SJCRH30 (cell line): ENCODE measurements around the gene LMNB1. TPM values are rescaled to one million over a fixed set of nuclear protein-coding genes. Genes with fewer than 3 reads are reported as not detected.

Experiments
- DNase-seq, 2 experiments: peaks; one replicate each; pipeline ENCODE4 v3.0.0-alpha.2; 2015 to 2020
- H3K27ac ChIP-seq: fragments of 250-450 bp; sonication (Bioruptor Pico); 2 replicates; pipeline ENCODE4 v1.5.1; 2020; ENCODE audit warnings: mild to moderate bottlenecking, moderate library complexity
- H3K27me3 ChIP-seq: fragments of 250-450 bp; sonication (Bioruptor Pico); 2 replicates; pipeline ENCODE4 v1.5.1; 2020; ENCODE audit warnings: mild to moderate bottlenecking, moderate library complexity
- H3K36me3 ChIP-seq: fragments of 250-450 bp; sonication (Bioruptor Pico); 2 replicates; pipeline ENCODE4 v1.5.1; 2020; ENCODE audit warnings: mild to moderate bottlenecking, moderate library complexity
- H3K4me1 ChIP-seq: fragments of 250-450 bp; sonication (Bioruptor Pico); 2 replicates; pipeline ENCODE4 v1.5.1; 2020; ENCODE audit warnings: mild to moderate bottlenecking, moderate library complexity
- H3K4me3 ChIP-seq: fragments of 250-450 bp; sonication (Bioruptor Pico); 2 replicates; pipeline ENCODE4 v1.5.1; 2020; ENCODE audit warnings: mild to moderate bottlenecking, moderate library complexity
- H3K9me3 ChIP-seq: fragments of 250-450 bp; sonication (Bioruptor Pico); replicated peaks from 2 replicates; pipeline ENCODE4 v1.5.1; 2020; ENCODE audit warnings: mild to moderate bottlenecking, moderate library complexity
- total RNA-seq: library from RNA; depleted of rRNA; stranded (reverse); fragments of >200 nt; shearing (Covaris generic); gene quantifications from 2 replicates; pipeline ENCODE4 v1.2.3, GENCODE V29; 2014

Gene LMNB1
- total RNA-seq, 1 experiment from 2014 or later, result 259 TPM

DNA sequence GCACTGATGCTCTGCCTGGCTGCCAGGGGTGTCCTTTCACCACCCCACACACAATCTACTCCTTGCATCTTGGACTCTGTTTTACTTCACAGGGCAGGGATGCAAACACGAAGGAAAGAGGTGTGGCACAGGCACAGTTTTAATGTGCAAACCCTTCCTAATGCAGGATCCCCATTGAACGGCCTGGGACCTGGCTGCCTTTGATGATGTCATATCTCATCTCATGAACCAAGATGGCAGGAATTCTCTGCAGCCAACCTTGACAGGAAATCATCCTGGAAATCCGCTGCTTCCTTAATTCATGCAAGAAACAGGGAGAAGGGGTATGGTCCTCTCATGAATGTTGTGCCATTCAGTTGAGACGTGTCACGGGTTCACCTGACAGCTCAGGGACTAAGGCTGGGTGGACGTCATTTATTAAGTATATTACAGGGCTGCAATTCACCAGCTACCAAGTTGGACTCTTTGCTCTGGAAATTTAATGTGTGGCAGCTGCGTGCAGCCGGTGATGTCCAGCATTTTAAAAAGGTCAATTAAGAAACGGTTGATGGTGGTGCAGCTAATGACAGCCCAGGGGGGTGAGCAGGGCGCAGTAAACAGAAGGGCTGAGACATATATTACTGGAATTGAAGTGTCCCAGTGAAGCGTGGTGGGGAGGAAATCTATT lies 91.5 kb downstream of the LMNB1 start:
- H3K9me3 ChIP-seq, result no peaks in the 10 kb centered on the region
- peaks cover 14% of the 10 kb centered on the region; the same call in 1 of the 2 replicates for H3K36me3 ChIP-seq
- H3K4me3 ChIP-seq, result no peak overlapping the region
- H3K4me1 ChIP-seq, result no peaks in the 10 kb centered on the region
- no peaks in the 10 kb centered on the region for H3K27me3 ChIP-seq
- no peak overlapping the region for H3K27ac ChIP-seq
- no peak for DNase-seq

DNA sequence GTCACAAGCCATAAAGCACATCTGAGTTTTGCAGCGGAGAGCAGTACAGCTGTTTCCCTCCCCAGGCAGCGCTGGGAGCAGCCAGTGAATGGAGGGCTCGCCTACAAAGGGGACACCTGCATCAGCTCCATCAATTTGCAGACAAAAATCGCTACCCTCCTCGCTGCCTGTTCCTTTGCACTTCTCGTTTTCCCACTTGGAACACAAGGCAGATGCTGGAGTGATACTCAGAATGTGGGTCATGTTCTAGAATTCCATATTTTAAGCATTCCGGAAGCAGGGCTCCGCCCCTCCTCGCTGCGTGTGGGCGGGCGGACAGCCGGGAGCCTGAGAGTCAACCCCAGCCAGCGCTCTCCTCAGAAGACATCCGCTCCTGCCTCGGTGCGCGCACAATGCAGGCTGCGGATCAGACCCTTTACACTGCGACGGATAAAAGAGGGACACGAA lies 92.1 kb downstream of the LMNB1 start:
- no peak overlapping the region for H3K27ac ChIP-seq

DNA sequence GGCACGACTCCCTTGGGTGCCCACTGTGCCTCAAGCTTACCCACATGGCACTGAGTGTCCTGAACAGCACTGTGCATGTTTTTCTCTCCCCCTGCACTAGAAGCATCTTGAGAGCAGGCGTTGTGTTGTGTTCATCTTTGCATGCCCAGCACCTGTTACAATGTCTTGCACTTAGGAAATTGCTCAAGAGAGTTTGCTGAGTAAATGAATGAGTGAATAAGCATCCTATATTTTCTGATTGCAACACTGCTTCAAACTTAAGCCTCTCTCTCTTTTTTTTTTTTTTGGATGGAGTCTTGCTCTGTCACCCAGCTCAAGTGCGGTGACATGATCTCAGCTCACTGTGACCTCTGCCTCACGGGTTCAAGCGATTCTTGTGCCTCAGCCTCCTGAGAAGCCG lies 94.5 kb downstream of the LMNB1 start:
- Histone ChIP-seq H3K9me3 (no peaks in the 10 kb centered on the region), H3K27me3 (no peaks in the 10 kb centered on the region), H3K36me3 (peaks cover 18% of the 10 kb centered on the region), H3K4me1 (no peaks in the 10 kb centered on the region), H3K27ac (no peak overlapping the region), H3K4me3 (no peak overlapping the region)
- no peak for DNase-seq

More for the DNA sequence above, 92.1 kb downstream of the LMNB1 start:
- no peaks in the 10 kb centered on the region for H3K9me3 ChIP-seq
- H3K4me3 ChIP-seq, result no peak overlapping the region
- no peak for DNase-seq
- H3K27me3 ChIP-seq, result no peaks in the 10 kb centered on the region
- no peaks in the 10 kb centered on the region for H3K4me1 ChIP-seq
- peaks cover 14% of the 10 kb centered on the region; the same call in 1 of the 2 replicates for H3K36me3 ChIP-seq

DNA sequence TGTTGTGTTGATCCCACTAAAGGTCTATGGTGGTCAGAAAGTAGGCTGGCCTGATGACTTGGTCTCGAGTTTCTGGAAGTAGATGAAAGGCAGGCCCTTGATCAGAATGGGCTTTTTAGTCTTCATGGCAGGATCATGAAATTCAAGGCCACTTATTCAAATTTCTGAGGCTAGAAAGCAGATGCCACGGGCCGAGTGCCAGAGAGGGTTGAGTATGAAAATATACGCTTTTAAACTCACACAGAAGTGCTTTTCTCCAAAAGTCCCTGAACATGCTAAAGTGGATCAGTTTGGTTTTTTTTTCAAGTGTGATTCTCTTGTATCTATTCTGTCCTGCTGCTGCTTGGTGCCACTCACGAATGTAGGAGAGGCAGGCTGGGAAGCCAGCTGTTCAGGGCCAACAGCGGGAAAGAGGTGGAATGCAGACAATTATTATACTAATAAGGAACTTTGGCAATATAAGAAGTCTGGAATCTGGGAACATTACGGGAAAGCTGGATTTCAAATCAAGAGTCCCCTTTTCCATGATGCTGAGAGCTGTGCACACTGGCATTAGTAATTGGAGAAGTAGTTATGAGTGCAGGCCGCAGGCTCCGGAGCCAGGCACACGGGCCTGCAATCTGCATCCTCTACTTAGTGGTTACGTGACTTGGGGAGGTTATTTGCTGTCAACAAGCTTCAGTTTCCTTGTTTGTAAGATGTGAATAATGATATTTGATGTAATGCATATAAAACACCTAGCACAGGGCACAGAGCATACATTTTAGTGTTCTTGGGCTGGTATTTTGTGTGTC lies 95.8 kb downstream of the LMNB1 start:
- no peaks in the 10 kb centered on the region for H3K27me3 ChIP-seq
- H3K27ac ChIP-seq, result no peak overlapping the region
- peaks cover 20% of the 10 kb centered on the region for H3K36me3 ChIP-seq
- H3K9me3 ChIP-seq, result no peaks in the 10 kb centered on the region
- no peak for DNase-seq
- no peaks in the 10 kb centered on the region for H3K4me1 ChIP-seq
- no peak overlapping the region for H3K4me3 ChIP-seq

DNA sequence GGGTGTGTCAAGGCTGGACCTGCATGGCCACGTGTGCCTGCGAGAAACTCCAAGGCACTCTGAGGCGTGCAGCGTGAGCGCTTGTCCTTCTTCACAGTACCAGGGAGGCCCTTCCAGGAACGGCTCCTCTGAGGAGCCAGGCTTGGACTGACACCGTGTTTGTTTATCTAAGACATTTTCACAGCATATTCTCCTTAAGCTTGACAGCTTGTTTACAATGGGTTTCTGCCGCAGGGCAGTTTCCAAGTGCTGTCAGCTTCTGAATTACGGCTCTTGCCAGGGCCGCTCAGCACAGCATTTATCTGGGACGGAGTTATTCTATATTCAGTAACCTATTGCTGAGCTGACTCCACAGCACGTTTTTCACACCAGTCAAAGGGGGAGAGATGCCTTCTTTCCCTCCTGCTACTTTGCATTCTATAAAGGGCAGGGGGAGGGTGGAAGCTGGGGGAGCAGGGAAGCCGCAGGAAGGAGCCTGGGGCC lies 98.4 kb downstream of the LMNB1 start:
- H3K27ac ChIP-seq, result no peak overlapping the region
- H3K9me3 ChIP-seq, result no peaks in the 10 kb centered on the region
- DNase-seq, result no peak

DNA sequence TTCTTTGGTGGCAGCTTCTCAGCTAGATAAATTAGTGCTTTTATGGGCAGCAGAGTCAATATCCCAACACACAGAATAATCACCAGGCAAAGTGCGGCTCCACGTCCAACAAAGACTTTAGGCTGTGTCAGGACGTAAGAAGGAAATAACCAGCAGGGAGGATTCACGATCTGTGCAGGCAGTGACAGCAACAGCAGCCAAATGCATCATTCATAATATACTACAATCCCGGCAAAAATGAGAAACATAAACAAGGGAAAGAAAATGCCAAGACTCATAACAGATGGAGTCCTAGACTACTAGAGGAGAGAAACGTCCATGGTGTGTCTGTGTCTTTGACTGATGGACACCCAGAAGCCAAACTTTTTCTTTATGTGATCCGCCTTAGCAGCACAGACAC lies 100.7 kb downstream of the LMNB1 start:
- no peak overlapping the region for H3K4me3 ChIP-seq
- H3K4me1 ChIP-seq, result no peaks in the 10 kb centered on the region
- no peak overlapping the region for H3K27ac ChIP-seq
- H3K9me3 ChIP-seq, result no peaks in the 10 kb centered on the region
- peaks cover 11% of the 10 kb centered on the region for H3K36me3 ChIP-seq
- no peak for DNase-seq
- no peaks in the 10 kb centered on the region for H3K27me3 ChIP-seq

More for the DNA sequence above, 98.4 kb downstream of the LMNB1 start:
- Histone ChIP-seq H3K27me3 (no peaks in the 10 kb centered on the region), H3K36me3 (peaks cover 19% of the 10 kb centered on the region), H3K4me1 (no peaks in the 10 kb centered on the region), H3K4me3 (no peak overlapping the region)

DNA sequence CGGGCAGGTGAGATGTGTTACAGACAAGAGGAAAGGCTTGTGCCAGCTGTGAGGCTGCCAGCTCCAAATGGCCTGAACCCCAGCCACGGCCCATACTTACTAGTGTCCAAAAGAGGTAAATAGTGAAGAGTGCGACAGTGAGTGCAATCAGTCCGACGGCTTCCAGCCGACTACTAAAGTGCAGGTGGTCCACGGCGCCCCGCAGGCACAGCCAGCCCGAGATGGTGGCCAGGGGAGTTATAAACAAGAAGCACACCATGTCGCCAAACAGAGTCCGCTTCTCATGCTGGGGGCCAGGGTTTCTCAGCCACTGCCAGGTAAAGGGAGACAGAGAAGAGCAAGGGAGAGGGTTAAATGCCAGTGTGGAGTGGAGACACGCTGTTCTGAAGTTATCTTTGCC lies 101.1 kb downstream of the LMNB1 start:
- H3K4me1 ChIP-seq, result no peaks in the 10 kb centered on the region
- no peaks in the 10 kb centered on the region for H3K27me3 ChIP-seq
- peaks cover 11% of the 10 kb centered on the region for H3K36me3 ChIP-seq
- no peak overlapping the region for H3K27ac ChIP-seq
- no peak overlapping the region for H3K4me3 ChIP-seq
- no peaks in the 10 kb centered on the region for H3K9me3 ChIP-seq
- DNase-seq, result no peak

DNA sequence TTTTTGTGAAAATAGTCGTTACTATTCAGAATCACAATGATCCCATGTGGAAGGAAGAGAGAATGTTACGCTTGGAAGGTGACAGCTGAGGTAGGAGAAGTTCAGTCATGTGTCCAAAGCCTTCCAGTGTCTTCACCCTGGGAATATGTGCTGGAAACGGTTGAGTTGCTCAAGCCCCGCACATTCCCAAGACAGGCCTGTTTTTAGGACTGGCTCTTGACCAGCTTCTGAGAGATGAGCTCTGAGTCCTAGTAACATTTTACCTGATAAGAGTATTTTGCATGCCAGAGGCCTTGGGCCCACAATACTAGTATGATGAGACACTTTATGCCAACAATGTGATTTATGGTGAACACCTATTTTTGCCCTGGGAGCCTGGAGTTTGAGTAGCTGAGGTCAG lies 101.7 kb downstream of the LMNB1 start:
- no peaks in the 10 kb centered on the region for H3K9me3 ChIP-seq
- DNase-seq, result no peak
- no peaks in the 10 kb centered on the region for H3K27me3 ChIP-seq
- H3K4me3 ChIP-seq, result no peak overlapping the region
- H3K27ac ChIP-seq, result no peak overlapping the region
- H3K4me1 ChIP-seq, result no peaks in the 10 kb centered on the region
- peaks cover 11% of the 10 kb centered on the region for H3K36me3 ChIP-seq

DNA sequence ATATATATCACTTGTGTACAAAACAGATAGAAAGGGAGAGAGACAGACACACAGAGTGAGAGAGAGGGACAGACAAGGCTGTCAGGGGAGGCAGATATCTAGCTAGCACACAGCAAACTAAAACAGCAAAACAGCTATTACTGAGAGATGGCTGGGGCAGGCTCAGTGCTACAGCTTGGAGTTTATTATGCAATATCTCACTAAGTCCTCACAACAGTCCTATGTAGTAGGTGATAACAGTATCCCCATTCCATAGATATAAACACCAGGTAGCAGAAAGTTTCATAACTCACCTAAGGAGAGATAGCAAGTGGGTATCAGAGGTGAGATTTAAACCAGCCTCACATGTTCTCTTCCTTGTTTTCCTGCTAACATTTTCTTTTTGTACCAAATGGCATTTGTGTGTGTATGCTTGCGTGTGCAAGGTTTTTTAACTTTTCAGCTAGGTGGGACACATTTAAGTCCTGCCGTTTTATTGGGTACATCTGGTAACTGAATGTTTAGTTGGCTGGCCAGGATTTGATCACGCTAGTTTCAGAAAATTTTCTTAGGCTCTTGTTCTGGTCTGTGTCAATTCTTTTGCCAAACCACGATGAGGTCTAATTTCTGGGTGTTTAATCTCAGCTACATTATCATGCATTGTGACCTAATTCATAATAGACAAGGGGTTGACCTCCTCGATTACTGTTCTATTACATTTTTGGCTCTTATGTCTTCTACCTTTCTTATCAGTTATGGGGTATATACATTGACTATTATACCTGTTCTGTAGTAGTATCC lies 105.1 kb downstream of the LMNB1 start:
- Histone ChIP-seq H3K27ac (no peak overlapping the region), H3K4me1 (no peaks in the 10 kb centered on the region), H3K27me3 (no peaks in the 10 kb centered on the region), H3K36me3 (peaks cover 6% of the 10 kb centered on the region; the same call in 1 of the 2 replicates), H3K4me3 (no peak overlapping the region), H3K9me3 (no peaks in the 10 kb centered on the region)
- DNase-seq, result no peak

DNA sequence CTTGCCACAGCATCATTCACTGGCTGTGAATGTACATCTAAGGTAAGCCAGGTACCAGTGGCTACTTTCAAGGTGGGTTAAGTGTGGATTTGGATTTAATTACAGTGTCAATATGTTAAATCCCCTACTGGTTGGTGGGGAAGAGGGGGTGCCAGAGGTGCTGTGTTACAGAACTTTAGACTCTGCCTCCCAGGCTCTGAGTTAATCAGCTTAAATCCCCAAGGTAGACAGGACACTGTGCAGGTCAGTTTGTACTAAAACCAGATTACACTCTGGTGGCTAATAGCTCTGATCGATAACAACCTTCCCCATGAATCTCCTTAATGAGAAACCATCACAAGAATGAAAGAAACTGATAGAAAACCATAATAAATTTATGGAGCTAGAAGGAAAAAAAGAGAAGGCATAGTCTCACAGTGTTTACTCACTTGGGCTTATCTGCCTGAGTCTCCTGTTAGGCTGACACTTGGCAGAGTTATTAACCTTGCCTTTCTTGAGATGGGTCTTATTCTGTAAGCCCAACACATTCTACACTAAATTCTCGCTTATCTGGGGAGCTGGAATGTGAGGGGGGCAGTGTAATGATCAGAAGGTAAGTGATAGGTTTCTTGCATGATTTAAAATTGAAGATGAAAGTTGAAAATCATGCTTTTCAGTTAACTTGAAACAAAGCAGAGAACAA lies 106.8 kb downstream of the LMNB1 start:
- Histone ChIP-seq H3K27me3 (no peaks in the 10 kb centered on the region), H3K27ac (no peak overlapping the region), H3K36me3 (no peaks in the 10 kb centered on the region), H3K4me1 (peaks cover 3% of the 10 kb centered on the region; the same call in 1 of the 2 replicates), H3K9me3 (no peaks in the 10 kb centered on the region), H3K4me3 (no peak overlapping the region)
- DNase-seq, result no peak

DNA sequence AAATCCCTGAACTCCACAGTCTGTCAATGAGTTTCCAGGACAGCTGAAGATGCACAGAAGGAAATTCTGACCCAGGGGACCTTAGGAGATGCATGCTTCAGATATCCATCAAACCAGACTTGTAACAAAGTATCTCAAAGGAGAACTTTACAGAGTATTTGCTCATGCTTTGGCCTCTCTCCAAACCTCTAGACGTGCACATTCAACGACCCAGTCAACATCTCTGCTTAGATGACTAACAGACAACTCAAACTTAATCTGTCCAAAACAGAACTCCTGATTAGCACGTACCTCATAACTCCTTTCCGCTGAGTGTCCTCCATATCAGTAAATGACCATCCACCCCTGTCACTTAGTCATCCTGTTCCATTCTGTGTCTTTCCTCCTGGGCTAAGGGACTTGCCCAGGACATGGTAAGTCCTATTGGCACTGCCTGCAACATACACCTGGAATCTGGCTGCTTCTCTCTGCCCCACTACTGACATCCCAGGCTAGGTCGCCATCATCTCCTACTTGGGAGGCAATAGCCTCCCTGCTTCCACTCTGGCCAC lies 107.4 kb downstream of the LMNB1 start:
- H3K9me3 ChIP-seq, result no peaks in the 10 kb centered on the region
- DNase-seq, result no peak
- H3K4me3 ChIP-seq, result no peak overlapping the region
- no peaks in the 10 kb centered on the region for H3K36me3 ChIP-seq
- no peak overlapping the region for H3K27ac ChIP-seq
- H3K4me1 ChIP-seq, result peaks cover 3% of the 10 kb centered on the region; the same call in 1 of the 2 replicates
- H3K27me3 ChIP-seq, result no peaks in the 10 kb centered on the region
